Esophagus muscularis mucosa (tissue), 4 donors: ENCODE data around the gene NKTR. TPM values are rescaled to one million over a fixed set of nuclear protein-coding genes. Genes with fewer than 3 reads are reported as not detected.

Source experiments
- DNase-seq: peaks from one replicate; pipeline ENCODE4 v3.0.0-alpha.2; 2017; ENCODE audit errors: extremely low spot score
- H3K27ac ChIP-seq, 4 donors: fragments of 200-600 bp; sonication (generic); replicated peaks in 1 of 4; 1 replicate in 3 of 4; 2 replicates in 1 of 4; pipeline ENCODE4 v1.5.1; 2016 to 2019; ENCODE audit warnings: mild to moderate bottlenecking in 1 of 4
- H3K27me3 ChIP-seq, 4 donors: fragments of 200-600 bp; sonication (generic); one replicate each; pipeline versions ENCODE4 v1.5.1 to v1.6.0; 2016 to 2019
- H3K36me3 ChIP-seq, 4 donors: fragments of 200-600 bp; sonication (generic); one replicate each; pipeline ENCODE4 v1.5.1; 2016 to 2019
- H3K4me1 ChIP-seq, 4 donors: fragments of 200-600 bp; sonication (generic); one replicate each; pipeline ENCODE4 v1.5.1; 2016 to 2019
- H3K4me3 ChIP-seq, 4 donors: fragments of 200-600 bp; sonication (generic); 1 replicate in 2 of 4; 2 replicates in 2 of 4; pipeline ENCODE4 v1.5.1; 2016 to 2019; ENCODE audit warnings: mild to moderate bottlenecking in 4 of 4, moderate library complexity in 1 of 4
- H3K9me3 ChIP-seq, 4 donors: fragments of 200-600 bp; sonication (generic); 1 replicate in 3 of 4; 2 replicates in 1 of 4; pipeline ENCODE4 v1.5.1; 2016 to 2019
- EP300 ChIP-seq: sonication (generic); formaldehyde crosslinking; IDR thresholded peaks from one replicate; pipeline ENCODE4 v1.6.1; 2017; ENCODE audit warnings: antibody characterized with exemption
- POLR2A ChIP-seq: fragments of 450-650 bp; IDR thresholded peaks from one replicate; pipeline ENCODE4 v1.6.1; 2017; ENCODE audit warnings: antibody characterized with exemption, moderate library complexity, mild to moderate bottlenecking, low read depth
- POLR2AphosphoS5 ChIP-seq, 2 donors: sonication (generic); formaldehyde crosslinking; IDR thresholded peaks; one replicate each; pipeline ENCODE4 v1.6.1; 2017; ENCODE audit warnings: antibody characterized with exemption in 2 of 2
- WGBS: methylation state at CpG from one replicate; pipeline ENCODE4 v1.1.5; 2018; 5-methylcytosine and 5-hydroxymethylcytosine counted together
- intact Hi-C: fragments of 100-400 bp; cut with DNase I; formaldehyde crosslinking; loops from one replicate; pipeline ENCODE4 v1.15.1; 2023
- total RNA-seq, 4 donors: library from RNA; depleted of rRNA; stranded (reverse); fragments of >200 nt; gene quantifications; one replicate each; pipeline versions ENCODE4 v1.1.0 to v1.2.1, GENCODE V29; 2016
- TF ChIP-seq, protein P1 (sequence below), 3 experiments: fragments of 200-600 bp in 2 of 3; fragments of 450-650 bp in 1 of 3; sonication (generic) in 2 of 3; IDR thresholded peaks; one replicate each; pipeline ENCODE4 v1.5.1; 2017 to 2019; ENCODE audit warnings: antibody characterized with exemption in 3 of 3, mild to moderate bottlenecking in 2 of 3, moderate library complexity in 1 of 3

The NKTR gene
- total RNA-seq, 4 donors from 2014 or later, result 24.7 to 73.1 (median 36.0) TPM

DNA sequence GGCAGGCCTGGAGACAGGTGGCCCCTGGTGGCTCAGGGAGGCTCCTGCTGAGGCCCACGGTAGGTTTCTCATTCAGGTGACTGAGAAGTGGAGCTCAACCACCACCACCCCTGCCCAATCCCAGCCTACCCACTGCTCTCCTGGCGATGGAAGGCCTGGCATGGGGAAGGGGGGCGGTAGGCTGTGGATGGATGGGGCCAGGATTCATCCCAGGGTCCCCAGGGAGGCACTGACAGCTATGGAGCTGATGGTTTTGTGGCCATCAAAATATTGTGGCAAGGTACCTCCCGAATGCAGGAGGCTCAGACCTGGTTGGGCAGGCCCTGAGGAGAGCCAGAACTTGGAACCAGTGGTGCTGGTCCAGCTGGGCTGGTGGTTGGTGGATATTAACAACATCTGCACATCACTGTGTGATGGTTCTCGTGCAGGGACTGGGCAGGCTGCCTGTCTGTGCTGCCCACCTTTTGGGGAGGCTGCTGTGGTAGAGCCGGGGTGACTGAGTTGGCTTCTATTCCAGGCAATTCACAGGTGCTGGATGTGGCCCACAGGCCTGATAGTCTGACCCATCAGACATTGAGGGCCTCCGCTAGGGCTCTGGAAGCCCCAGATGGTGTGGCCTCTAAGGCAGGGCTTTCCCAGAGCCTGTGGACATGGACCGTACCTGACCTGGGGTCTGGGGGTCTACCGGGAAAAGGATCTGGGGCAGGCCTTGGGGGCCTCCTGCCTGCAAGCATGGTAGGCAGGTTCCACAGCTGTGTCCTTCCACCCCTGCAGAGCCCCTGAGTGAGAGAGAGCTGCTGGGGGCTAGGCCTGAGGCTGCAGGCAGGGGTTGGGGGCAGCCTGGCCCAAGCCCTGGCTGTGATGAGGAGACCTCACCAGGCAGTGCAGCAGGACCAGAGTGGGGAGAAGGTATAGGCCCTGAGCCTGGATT lies 56.5 kb downstream of the NKTR start:
- peak; percentile 89 for DNase-seq
- Histone ChIP-seq H3K27me3 (no peaks in the 10 kb centered on the region), H3K27ac (peak overlapping the region; percentile 91 to 98 (median 96)), H3K36me3 (peaks cover 5 to 35% (median 22%) of the 10 kb centered on the region in 4 donors), H3K4me3 (no peak overlapping the region), H3K9me3 (no peaks in the 10 kb centered on the region), H3K4me1 (peaks cover 51 to 79% (median 70%) of the 10 kb centered on the region in 4 donors)
- TF ChIP-seq, protein P1, sequence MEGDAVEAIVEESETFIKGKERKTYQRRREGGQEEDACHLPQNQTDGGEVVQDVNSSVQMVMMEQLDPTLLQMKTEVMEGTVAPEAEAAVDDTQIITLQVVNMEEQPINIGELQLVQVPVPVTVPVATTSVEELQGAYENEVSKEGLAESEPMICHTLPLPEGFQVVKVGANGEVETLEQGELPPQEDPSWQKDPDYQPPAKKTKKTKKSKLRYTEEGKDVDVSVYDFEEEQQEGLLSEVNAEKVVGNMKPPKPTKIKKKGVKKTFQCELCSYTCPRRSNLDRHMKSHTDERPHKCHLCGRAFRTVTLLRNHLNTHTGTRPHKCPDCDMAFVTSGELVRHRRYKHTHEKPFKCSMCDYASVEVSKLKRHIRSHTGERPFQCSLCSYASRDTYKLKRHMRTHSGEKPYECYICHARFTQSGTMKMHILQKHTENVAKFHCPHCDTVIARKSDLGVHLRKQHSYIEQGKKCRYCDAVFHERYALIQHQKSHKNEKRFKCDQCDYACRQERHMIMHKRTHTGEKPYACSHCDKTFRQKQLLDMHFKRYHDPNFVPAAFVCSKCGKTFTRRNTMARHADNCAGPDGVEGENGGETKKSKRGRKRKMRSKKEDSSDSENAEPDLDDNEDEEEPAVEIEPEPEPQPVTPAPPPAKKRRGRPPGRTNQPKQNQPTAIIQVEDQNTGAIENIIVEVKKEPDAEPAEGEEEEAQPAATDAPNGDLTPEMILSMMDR (IDR thresholded peaks at IDR 0.05), result no peak
- no peak for TF ChIP-seq POLR2AphosphoS5 (IDR thresholded peaks at IDR 0.05)
- no peak for TF ChIP-seq EP300
- no peak for TF ChIP-seq POLR2A
- intact Hi-C loops, result no loop called here
- WGBS, result 92% methylated on average over 4 of the region's 9 CpGs

DNA sequence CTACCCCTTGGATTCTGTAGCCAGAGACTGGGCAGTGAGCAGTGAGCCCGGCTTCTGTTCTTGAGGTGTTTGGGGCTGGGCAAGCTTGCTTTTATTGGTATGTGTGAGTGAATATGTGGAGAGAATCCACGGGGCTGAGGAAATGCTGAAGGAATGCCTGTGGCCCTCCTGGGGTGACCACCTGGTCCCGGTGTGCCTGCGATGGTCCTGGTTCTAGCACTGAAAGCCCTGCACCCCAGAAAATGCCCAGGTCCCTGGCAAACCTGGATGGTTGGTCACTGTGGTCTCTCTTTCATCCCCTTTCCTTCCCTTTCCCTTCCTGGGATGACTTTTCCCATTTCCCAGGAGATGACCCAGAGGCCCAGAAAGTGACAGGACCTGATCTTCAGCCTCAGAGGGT lies 57.2 kb downstream of the NKTR start:
- Histone ChIP-seq H3K9me3 (no peaks in the 10 kb centered on the region), H3K4me1 (peaks cover 44 to 72% (median 63%) of the 10 kb centered on the region in 4 donors), H3K27me3 (no peaks in the 10 kb centered on the region), H3K27ac (peak overlapping the region in 2 of 4 donors; percentile 3 to 91), H3K4me3 (no peak overlapping the region), H3K36me3 (peaks cover 5 to 35% (median 22%) of the 10 kb centered on the region in 4 donors)
- TF ChIP-seq EP300, result no peak
- TF ChIP-seq POLR2A, result no peak
- TF ChIP-seq, protein P1 (IDR thresholded peaks at IDR 0.05), result no peak
- TF ChIP-seq POLR2AphosphoS5 (IDR thresholded peaks at IDR 0.05), result no peak
- WGBS, result 73% methylated on average over 4 of the region's 4 CpGs
- DNase-seq, result no peak
- intact Hi-C loops, result no loop called here

DNA sequence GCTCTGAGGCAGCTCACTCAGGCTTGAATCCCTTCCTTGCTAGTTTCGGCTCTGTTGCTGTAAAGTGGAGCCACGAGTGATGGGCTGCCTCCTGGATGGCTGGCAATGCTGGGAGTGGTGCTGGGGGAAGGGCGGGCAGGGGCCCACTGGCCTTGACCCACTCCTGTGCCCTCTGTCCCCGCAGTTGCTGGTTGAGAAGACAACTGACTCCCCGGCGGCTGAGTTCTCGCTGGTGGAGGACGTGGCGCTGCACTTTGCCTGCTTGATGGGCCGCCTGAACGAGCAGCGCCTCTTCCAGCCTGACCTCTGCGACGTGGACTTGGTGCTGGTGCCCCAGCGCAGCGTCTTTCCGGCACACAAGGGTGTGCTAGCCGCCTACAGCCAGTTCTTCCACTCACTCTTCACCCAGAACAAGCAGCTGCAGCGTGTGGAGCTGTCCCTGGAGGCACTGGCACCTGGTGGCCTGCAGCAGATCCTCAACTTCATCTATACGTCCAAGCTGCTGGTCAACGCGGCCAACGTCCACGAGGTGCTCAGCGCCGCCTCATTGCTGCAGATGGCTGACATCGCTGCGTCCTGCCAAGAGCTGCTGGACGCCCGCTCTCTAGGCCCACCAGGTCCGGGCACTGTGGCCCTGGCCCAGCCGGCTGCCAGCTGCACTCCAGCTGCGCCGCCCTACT lies 57.7 kb downstream of the NKTR start:
- TF ChIP-seq POLR2A (no peak), POLR2AphosphoS5 (IDR thresholded peaks at IDR 0.05) (no peak), EP300 (no peak)
- TF ChIP-seq, protein P1 (IDR thresholded peaks at IDR 0.05), result no peak
- intact Hi-C loops, result no loop called here
- peaks cover 5 to 35% (median 22%) of the 10 kb centered on the region in 4 donors for H3K36me3 ChIP-seq
- no peaks in the 10 kb centered on the region for H3K27me3 ChIP-seq
- peaks cover 38 to 66% (median 57%) of the 10 kb centered on the region in 4 donors for H3K4me1 ChIP-seq
- no peaks in the 10 kb centered on the region for H3K9me3 ChIP-seq
- no peak overlapping the region for H3K4me3 ChIP-seq
- peak overlapping the region in 2 of 4 donors; percentile 3 to 46 for H3K27ac ChIP-seq
- peak; percentile 90 for DNase-seq
- 84% methylated on average over 13 of the region's 34 CpGs for WGBS

DNA sequence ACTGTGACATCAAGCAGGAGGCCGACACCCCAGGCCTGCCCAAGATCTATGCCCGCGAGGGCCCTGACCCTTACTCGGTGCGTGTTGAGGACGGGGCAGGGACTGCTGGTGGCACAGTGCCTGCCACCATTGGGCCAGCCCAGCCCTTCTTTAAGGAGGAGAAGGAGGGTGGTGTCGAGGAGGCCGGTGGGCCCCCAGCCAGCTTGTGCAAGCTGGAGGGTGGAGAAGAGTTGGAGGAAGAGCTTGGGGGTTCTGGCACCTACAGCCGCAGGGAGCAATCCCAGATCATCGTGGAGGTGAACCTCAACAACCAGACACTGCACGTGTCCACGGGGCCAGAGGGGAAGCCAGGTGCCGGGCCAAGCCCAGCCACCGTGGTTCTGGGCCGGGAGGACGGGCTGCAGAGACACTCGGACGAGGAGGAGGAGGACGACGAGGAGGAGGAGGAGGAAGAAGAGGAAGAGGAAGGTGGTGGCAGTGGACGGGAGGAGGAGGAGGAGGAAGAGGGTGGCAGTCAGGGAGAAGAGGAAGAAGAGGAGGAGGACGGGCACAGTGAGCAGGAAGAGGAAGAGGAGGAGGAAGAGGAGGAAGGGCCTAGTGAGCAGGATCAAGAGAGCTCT lies 58.4 kb downstream of the NKTR start:
- DNase-seq, result peak; percentile 91
- Histone ChIP-seq H3K9me3 (no peaks in the 10 kb centered on the region), H3K4me3 (no peak overlapping the region), H3K36me3 (peaks cover 5 to 35% (median 23%) of the 10 kb centered on the region in 4 donors), H3K4me1 (peaks cover 33 to 63% (median 52%) of the 10 kb centered on the region in 4 donors), H3K27me3 (no peaks in the 10 kb centered on the region), H3K27ac (peak overlapping the region in 3 of 4 donors; percentile 41 to 48 (median 46))
- TF ChIP-seq EP300, result no peak
- TF ChIP-seq POLR2AphosphoS5 (IDR thresholded peaks at IDR 0.05), result no peak
- no peak for TF ChIP-seq POLR2A
- TF ChIP-seq, protein P1 (IDR thresholded peaks at IDR 0.05), result no peak
- intact Hi-C loops, result no loop called here
- 73% methylated on average over 19 of the region's 22 CpGs for whole genome bisulfite sequencing
